ENCODE data around the gene ZNF573. TPM values are rescaled to one million over a fixed set of nuclear protein-coding genes. Genes with fewer than 3 reads are reported as not detected.
A peak's percentile ranks its signal among the peaks of the same experiment; 100 is the strongest.

The ZNF573 gene
- total and polyA plus RNA-seq, 2 experiments from 2014 or later, result 7.7 to 10.3 TPM

DNA sequence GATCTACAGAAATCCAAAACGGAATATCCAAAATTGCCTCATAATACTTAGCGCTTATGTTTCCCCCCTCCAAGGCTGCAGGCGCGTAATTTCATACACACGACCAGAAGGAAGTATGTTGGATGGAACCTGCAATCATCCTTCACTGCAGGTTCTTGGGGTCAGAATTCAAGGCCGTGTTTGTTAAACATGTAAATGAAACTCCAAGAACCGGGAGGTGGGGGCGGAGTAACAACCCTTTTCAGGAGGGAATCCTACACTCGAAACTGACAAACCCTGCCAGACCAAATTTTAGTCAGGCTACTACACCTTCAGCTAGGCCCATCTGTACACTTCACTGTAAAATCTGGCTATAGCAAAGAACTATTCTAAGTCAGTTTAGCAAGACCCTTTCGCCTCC is 61.1 kb downstream of the ZNF573 start:
- Histone ChIP-seq H3K36me3 (ENCODE audit: insufficient read depth) (no peaks in the 10 kb centered on the region), H3K79me2 (replicated peaks; ENCODE audit: insufficient read depth) (peaks cover 45% of the 10 kb centered on the region), H3F3A (replicated peaks; ENCODE audit: low read depth) (no peaks in the 10 kb centered on the region), H4K20me1 (replicated peaks; ENCODE audit: insufficient read depth) (0 out of 2 replicates have a peak, but pooled peaks cover 2% of the 10 kb centered on the region), H3K9me2 (ENCODE audit: insufficient read depth) (no peaks in the 10 kb centered on the region), H3K4me3 (peak overlapping the region; percentile 92), H3K27ac (ENCODE audit: low read depth) (no peak overlapping the region), H2AFZ (no peak overlapping the region), H3K4me2 (peak overlapping the region; percentile 92), H3K4me1 (ENCODE audit: insufficient read depth) (peaks cover 20% of the 10 kb centered on the region), H3K27me3 (ENCODE audit: insufficient read depth) (no peaks in the 10 kb centered on the region)
- TF ChIP-seq CREB1 (CRISPR knock-in tag; IDR thresholded peaks at IDR 0.05; ENCODE audit: low read depth) (no peak), STAT1 (IDR thresholded peaks at IDR 0.05; ENCODE audit: unreplicated experiment) (no peak)
- peak; percentile 36 for DNase-seq (ENCODE audit: low spot score)
- ATAC-seq, result no peak
- peaks cover 19% of the 10 kb centered on the region; the same call in 2 of the 3 replicates for H3K36me3 Mint-ChIP-seq (ENCODE audit: low read depth)
- H3K4me1 Mint-ChIP-seq, result peaks cover 23% of the 10 kb centered on the region
- peaks cover 5% of the 10 kb centered on the region for H3K27me3 Mint-ChIP-seq (ENCODE audit: insufficient read depth, low read depth, poor library complexity)
- H3K27ac Mint-ChIP-seq, result no peak overlapping the region
- peak overlapping the region; percentile 97 for H3K4me3 Mint-ChIP-seq
- H3K9me3 Mint-ChIP-seq, result peaks cover 3% of the 10 kb centered on the region; the same call in 2 of the 3 replicates

DNA sequence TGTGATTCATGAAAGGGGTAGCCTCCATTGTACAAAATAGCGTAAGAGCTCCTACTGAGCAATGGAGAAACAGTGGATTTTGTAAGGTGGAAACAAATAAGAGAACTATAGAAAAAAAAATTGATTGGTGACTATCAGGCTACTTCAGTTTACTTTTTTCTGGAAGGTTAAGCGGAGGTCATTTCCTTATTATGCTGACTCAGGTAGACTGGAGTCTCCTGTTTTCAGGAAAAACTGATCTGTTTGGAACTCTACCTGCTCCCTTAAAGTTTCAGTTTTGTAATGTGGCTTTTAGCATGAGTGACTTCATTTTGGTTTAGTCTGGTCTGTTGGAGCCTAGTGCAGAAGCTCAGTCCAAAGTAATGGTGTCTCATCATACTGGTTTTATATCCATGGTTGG is 63.2 kb downstream of the ZNF573 start:
- Mint-ChIP-seq H3K27ac (peak overlapping the region; percentile 51), H3K4me3 (peak overlapping the region; percentile 36; the same call in 2 of the 3 replicates), H3K4me1 (peaks cover 23% of the 10 kb centered on the region), H3K9me3 (peaks cover 3% of the 10 kb centered on the region; the same call in 2 of the 3 replicates), H3K27me3 (ENCODE audit: insufficient read depth, low read depth, poor library complexity) (peaks cover 5% of the 10 kb centered on the region), H3K36me3 (ENCODE audit: low read depth) (peaks cover 33% of the 10 kb centered on the region)
- H3K9me2 ChIP-seq (ENCODE audit: insufficient read depth), result no peaks in the 10 kb centered on the region
- H4K20me1 ChIP-seq (replicated peaks; ENCODE audit: insufficient read depth), result peaks cover 7% of the 10 kb centered on the region; the same call in 1 of the 2 replicates
- H3K79me2 ChIP-seq (replicated peaks; ENCODE audit: insufficient read depth), result peaks cover 67% of the 10 kb centered on the region
- DNase-seq (ENCODE audit: low spot score), result no peak
- H3F3A ChIP-seq (replicated peaks; ENCODE audit: low read depth), result no peaks in the 10 kb centered on the region
- no peak overlapping the region for H2AFZ ChIP-seq
- H3K27me3 ChIP-seq (ENCODE audit: insufficient read depth), result no peaks in the 10 kb centered on the region
- peak overlapping the region; percentile 32; the same call in 1 of the 2 replicates for H3K27ac ChIP-seq (ENCODE audit: low read depth)
- peaks cover 20% of the 10 kb centered on the region for H3K4me1 ChIP-seq (ENCODE audit: insufficient read depth)
- no peaks in the 10 kb centered on the region for H3K36me3 ChIP-seq (ENCODE audit: insufficient read depth)
- no peak for ATAC-seq
- TF ChIP-seq, protein P1, sequence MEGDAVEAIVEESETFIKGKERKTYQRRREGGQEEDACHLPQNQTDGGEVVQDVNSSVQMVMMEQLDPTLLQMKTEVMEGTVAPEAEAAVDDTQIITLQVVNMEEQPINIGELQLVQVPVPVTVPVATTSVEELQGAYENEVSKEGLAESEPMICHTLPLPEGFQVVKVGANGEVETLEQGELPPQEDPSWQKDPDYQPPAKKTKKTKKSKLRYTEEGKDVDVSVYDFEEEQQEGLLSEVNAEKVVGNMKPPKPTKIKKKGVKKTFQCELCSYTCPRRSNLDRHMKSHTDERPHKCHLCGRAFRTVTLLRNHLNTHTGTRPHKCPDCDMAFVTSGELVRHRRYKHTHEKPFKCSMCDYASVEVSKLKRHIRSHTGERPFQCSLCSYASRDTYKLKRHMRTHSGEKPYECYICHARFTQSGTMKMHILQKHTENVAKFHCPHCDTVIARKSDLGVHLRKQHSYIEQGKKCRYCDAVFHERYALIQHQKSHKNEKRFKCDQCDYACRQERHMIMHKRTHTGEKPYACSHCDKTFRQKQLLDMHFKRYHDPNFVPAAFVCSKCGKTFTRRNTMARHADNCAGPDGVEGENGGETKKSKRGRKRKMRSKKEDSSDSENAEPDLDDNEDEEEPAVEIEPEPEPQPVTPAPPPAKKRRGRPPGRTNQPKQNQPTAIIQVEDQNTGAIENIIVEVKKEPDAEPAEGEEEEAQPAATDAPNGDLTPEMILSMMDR (conservative IDR thresholded peaks at IDR 0.05; ENCODE audit: low read depth in 2 of 2), result no peak
- no peak for TF ChIP-seq STAT1 (IDR thresholded peaks at IDR 0.05; ENCODE audit: unreplicated experiment)
- no peak for TF ChIP-seq EZH2phosphoT487 (IDR thresholded peaks at IDR 0.05; ENCODE audit: unreplicated experiment)
- TF ChIP-seq JUNB (IDR thresholded peaks at IDR 0.05; ENCODE audit: unreplicated experiment), result no peak
- TF ChIP-seq CREB1 (CRISPR knock-in tag; IDR thresholded peaks at IDR 0.05; ENCODE audit: low read depth), result no peak
- TF ChIP-seq NANOG (IDR thresholded peaks at IDR 0.05; ENCODE audit: borderline replicate concordance), result no peak
- peak overlapping the region; percentile 61 for H3K4me2 ChIP-seq
- H3K4me3 ChIP-seq, result peak overlapping the region; percentile 11; the same call in 1 of the 2 replicates

DNA sequence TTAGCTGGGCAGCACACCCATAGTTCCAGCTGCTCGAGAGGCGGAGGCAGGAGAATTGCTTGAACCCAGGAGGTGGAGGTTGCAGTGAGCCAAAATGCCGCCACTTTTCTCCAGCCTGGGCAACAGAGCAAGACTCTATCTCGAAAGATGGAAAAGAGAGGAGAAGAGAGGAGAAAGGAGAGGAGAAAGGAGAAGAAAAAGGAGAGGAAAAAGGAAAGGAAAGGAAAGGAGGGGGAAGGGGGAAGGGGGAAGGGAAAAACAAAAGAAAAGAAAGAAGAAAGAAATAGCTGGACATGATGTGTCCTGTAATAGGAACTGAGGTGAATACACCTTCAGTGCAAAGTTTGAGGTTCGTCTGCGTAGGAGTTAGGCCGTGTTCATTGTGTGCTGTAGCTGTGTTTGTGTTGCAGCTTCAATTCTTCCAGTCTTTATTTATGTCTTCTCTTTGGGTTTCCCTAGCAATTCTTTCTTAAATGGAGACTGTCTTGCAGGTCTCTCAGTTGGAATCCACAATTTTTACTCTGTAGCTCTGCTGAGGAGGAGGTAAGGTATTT is 73.3 kb downstream of the ZNF573 start:
- Mint-ChIP-seq H3K9me3 (no peaks in the 10 kb centered on the region; the same call in 2 of the 3 replicates), H3K36me3 (ENCODE audit: low read depth) (peaks cover 80% of the 10 kb centered on the region), H3K27ac (no peak overlapping the region), H3K4me3 (no peak overlapping the region), H3K4me1 (peaks cover 2% of the 10 kb centered on the region; the same call in 2 of the 3 replicates), H3K27me3 (ENCODE audit: insufficient read depth, low read depth, poor library complexity) (peaks cover 2% of the 10 kb centered on the region)
- no peaks in the 10 kb centered on the region for H3K4me1 ChIP-seq (ENCODE audit: insufficient read depth)
- peaks cover 3% of the 10 kb centered on the region for H3K79me2 ChIP-seq (replicated peaks; ENCODE audit: insufficient read depth)
- peaks cover 11% of the 10 kb centered on the region; the same call in 1 of the 2 replicates for H3K36me3 ChIP-seq (ENCODE audit: insufficient read depth)
- ATAC-seq (no peak), DNase-seq (ENCODE audit: low spot score) (no peak)
- no peak overlapping the region for H3K4me2 ChIP-seq
- no peaks in the 10 kb centered on the region for H3K9me2 ChIP-seq (ENCODE audit: insufficient read depth)
- no peaks in the 10 kb centered on the region for H3F3A ChIP-seq (replicated peaks; ENCODE audit: low read depth)
- no peak overlapping the region for H2AFZ ChIP-seq
- no peak overlapping the region for H3K4me3 ChIP-seq
- H4K20me1 ChIP-seq (replicated peaks; ENCODE audit: insufficient read depth), result no peaks in the 10 kb centered on the region
- no peaks in the 10 kb centered on the region for H3K27me3 ChIP-seq (ENCODE audit: insufficient read depth)
- TF ChIP-seq, protein P2, sequence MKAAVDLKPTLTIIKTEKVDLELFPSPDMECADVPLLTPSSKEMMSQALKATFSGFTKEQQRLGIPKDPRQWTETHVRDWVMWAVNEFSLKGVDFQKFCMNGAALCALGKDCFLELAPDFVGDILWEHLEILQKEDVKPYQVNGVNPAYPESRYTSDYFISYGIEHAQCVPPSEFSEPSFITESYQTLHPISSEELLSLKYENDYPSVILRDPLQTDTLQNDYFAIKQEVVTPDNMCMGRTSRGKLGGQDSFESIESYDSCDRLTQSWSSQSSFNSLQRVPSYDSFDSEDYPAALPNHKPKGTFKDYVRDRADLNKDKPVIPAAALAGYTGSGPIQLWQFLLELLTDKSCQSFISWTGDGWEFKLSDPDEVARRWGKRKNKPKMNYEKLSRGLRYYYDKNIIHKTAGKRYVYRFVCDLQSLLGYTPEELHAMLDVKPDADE (IDR thresholded peaks at IDR 0.05), result no peak
- no peak for TF ChIP-seq ZNF331 (CRISPR knock-in tag; IDR thresholded peaks at IDR 0.05; ENCODE audit: low read depth)
- no peak for TF ChIP-seq POLR2AphosphoS5 (IDR thresholded peaks at IDR 0.05; ENCODE audit: low read depth)
- no peak for TF ChIP-seq EZH2phosphoT487 (IDR thresholded peaks at IDR 0.05; ENCODE audit: unreplicated experiment)
- TF ChIP-seq EZH2 (IDR thresholded peaks at IDR 0.05; ENCODE audit: low read depth, unreplicated experiment), result no peak
- TF ChIP-seq JUNB (IDR thresholded peaks at IDR 0.05; ENCODE audit: unreplicated experiment), result no peak
- TF ChIP-seq STAT1 (IDR thresholded peaks at IDR 0.05; ENCODE audit: unreplicated experiment), result no peak
- TF ChIP-seq CREB1 (CRISPR knock-in tag; IDR thresholded peaks at IDR 0.05; ENCODE audit: low read depth), result no peak
- no peak overlapping the region for H3K27ac ChIP-seq (ENCODE audit: low read depth)
